SU-DHL-6 (cell line): ENCODE data around the gene THSD4.

Experiments used
- CTCF ChIP-seq: fragments of 200-600 bp; sonication (generic); IDR thresholded peaks from one replicate; pipeline ENCODE4 v1.5.1; 2017; ENCODE audit warnings: antibody characterized with exemption, mild to moderate bottlenecking, low read length, moderate library complexity; ENCODE audit not compliant: insufficient read depth, poor library complexity, severe bottlenecking
- EZH2phosphoT487 ChIP-seq: fragments of 200-600 bp; sonication (generic), shearing (Covaris generic); conservative IDR thresholded peaks from 2 replicates; pipeline ENCODE4 v1.6.1; 2018; ENCODE audit warnings: mild to moderate bottlenecking, antibody characterized with exemption, low read length, moderate library complexity, mixed read lengths

GRCh38 chr15:71444032-71444810 lies 328.9 kb downstream of the THSD4 start:
- TF ChIP-seq CTCF (no peak), EZH2phosphoT487 (no peak)
